Sigmoid colon (tissue), 4 donors: ENCODE results near the gene HNF1B.

Experiments
- EP300 ChIP-seq, 4 donors: sonication (generic); formaldehyde crosslinking; IDR thresholded peaks; one replicate each; pipeline ENCODE4 v1.6.1; 2017; ENCODE audit warnings: antibody characterized with exemption in 4 of 4
- POLR2AphosphoS5 ChIP-seq, 4 donors: sonication (generic); formaldehyde crosslinking; IDR thresholded peaks; one replicate each; pipeline ENCODE4 v1.6.1; 2017; ENCODE audit warnings: antibody characterized with exemption in 4 of 4

DNA sequence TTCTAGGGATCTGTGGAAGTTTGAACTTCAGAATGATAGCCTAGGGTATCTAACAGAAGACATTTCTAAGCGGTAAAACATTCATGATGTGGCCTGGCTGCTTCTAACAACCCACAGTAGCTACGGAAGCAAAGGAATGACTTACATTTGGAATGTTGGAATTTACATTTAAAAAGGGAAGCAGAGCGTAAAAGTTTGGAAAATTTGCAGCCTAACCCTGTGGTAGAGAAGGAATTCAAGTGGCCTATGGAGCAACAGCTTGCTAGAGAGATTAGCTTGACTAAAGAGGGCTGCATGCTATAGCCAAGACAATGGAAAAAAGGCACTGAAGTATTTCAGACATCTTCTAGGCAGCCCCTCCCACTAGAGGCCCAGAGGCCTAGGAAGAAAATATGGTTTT is 50.1 kb downstream of the HNF1B start:
- TF ChIP-seq POLR2AphosphoS5 (IDR thresholded peaks at IDR 0.05): no peak
- no peak for TF ChIP-seq EP300 (IDR thresholded peaks at IDR 0.05)
